HepG2 (cell line): ENCODE data around the gene MYL12B. TPM values are rescaled to one million over a fixed set of nuclear protein-coding genes. Genes with fewer than 3 reads are reported as not detected.

Experiments used
- CEBPG ChIP-seq: IDR thresholded peaks from 2 replicates; pipeline ENCODE4 v1.6.1; 2016
- GATAD1 ChIP-seq: IDR thresholded peaks from 2 replicates; pipeline ENCODE4 v1.6.1; 2016; ENCODE audit warnings: missing genetic modification reagents, missing compliant biosample characterization
- HDAC2 ChIP-seq: sonication (generic); formaldehyde crosslinking; IDR thresholded peaks from 2 replicates; pipeline ENCODE4 v1.4.0; 2020; ENCODE audit warnings: missing genetic modification reagents
- KLF11 ChIP-seq: IDR thresholded peaks from 2 replicates; pipeline ENCODE4 v1.6.1; 2016; ENCODE audit warnings: missing compliant biosample characterization
- KMT2A ChIP-seq: sonication (generic); formaldehyde crosslinking; IDR thresholded peaks from 2 replicates; pipeline ENCODE4 v1.4.0; 2020; ENCODE audit warnings: missing genetic modification reagents
- SMARCE1 ChIP-seq: fragments of 450-650 bp; IDR thresholded peaks from 2 replicates; pipeline ENCODE4 v1.6.1; 2017; ENCODE audit warnings: borderline replicate concordance
- SP1 ChIP-seq, 2 experiments: fragments of 450-650 bp in 1 of 2; sonication (generic) in 1 of 2; formaldehyde crosslinking in 1 of 2; IDR thresholded peaks; 2 replicates each; pipeline versions ENCODE4 v1.4.0 to v1.6.1; 2016 to 2020; ENCODE audit warnings: missing genetic modification reagents in 1 of 2
- YEATS2 ChIP-seq: sonication (generic); formaldehyde crosslinking; IDR thresholded peaks from 2 replicates; pipeline ENCODE4 v1.4.0; 2020; ENCODE audit warnings: missing genetic modification reagents, borderline replicate concordance
- ZGPAT ChIP-seq: IDR thresholded peaks from 2 replicates; pipeline ENCODE4 v1.6.1; 2016; ENCODE audit warnings: mild to moderate bottlenecking
- ZNF142 ChIP-seq: sonication (generic); formaldehyde crosslinking; IDR thresholded peaks from 2 replicates; pipeline ENCODE4 v1.4.0; 2020; ENCODE audit warnings: missing genetic modification reagents
- ZNF251 ChIP-seq: sonication (generic); formaldehyde crosslinking; IDR thresholded peaks from 2 replicates; pipeline ENCODE4 v1.9.0; 2021; ENCODE audit warnings: mild to moderate bottlenecking, missing genetic modification reagents
- ZNF574 ChIP-seq: sonication (generic); formaldehyde crosslinking; IDR thresholded peaks from 2 replicates; pipeline ENCODE4 v1.4.0; 2020; ENCODE audit warnings: missing genetic modification reagents
- polyA plus RNA-seq, 8 experiments: library from polyadenylated mRNA; depleted of rRNA in 3 of 8; stranded (reverse) in 7 of 8; unstranded in 1 of 8; fragments of >200 nt; fragmentation: Illumina TruSeq in 4 of 8; extraction: Trizol in 4 of 8; gene quantifications; 2 replicates each; pipeline versions ENCODE4 v1.2.1 to v1.2.3, GENCODE V29; 2011 to 2016; ENCODE audit warnings: low read depth in 4 of 8, missing spikeins in 1 of 8, mixed read lengths in 1 of 8; ENCODE audit not compliant: insufficient read depth in 1 of 8
- total RNA-seq, 5 experiments: library from RNA; depleted of rRNA; stranded (reverse); fragments of >200 nt; fragmentation: Illumina TruSeq; extraction: Trizol; gene quantifications; 2 replicates each; pipeline ENCODE4 v1.2.3, GENCODE V29; 2016; ENCODE audit warnings: low read depth in 1 of 5
- TF ChIP-seq, protein P1 (sequence below): sonication (generic); formaldehyde crosslinking; IDR thresholded peaks from 2 replicates; pipeline ENCODE4 v1.8.1; 2023; ENCODE audit warnings: missing genetic modification reagents, inconsistent platforms, borderline replicate concordance
- TF ChIP-seq, protein P2 (sequence below): sonication (generic); formaldehyde crosslinking; IDR thresholded peaks from 2 replicates; pipeline ENCODE4 v1.4.0; 2020; ENCODE audit warnings: missing genetic modification reagents
- TF ChIP-seq, protein P3 (sequence below): sonication (generic); formaldehyde crosslinking; IDR thresholded peaks from 2 replicates; pipeline ENCODE4 v1.4.0; 2020; ENCODE audit warnings: missing genetic modification reagents

Gene MYL12B
- total and polyA plus RNA-seq, 2 of the 13 experiments (the other 11 are each of a cell fraction or from before 2014, with no cell fraction given) = 265 to 340 TPM

GRCh38 chr18:3261373-3262233 lies at the start of gene MYL12B (continued):
- TF ChIP-seq ZNF142 (CRISPR knock-in tag) (peak; percentile 83), KLF11 (CRISPR knock-in tag) (no peak), ZNF574 (CRISPR knock-in tag) (peak; percentile 83), SMARCE1 (no peak), SP1 (IDR thresholded peaks at IDR 0.05) (no peak), SP1 (CRISPR knock-in tag; IDR thresholded peaks at IDR 0.05) (peak; percentile 59), KMT2A (CRISPR knock-in tag) (peak; percentile 89), HDAC2 (CRISPR knock-in tag) (peak; percentile 31; the same call in 1 of the 2 replicates), CEBPG (CRISPR knock-in tag) (no peak; the same call in 1 of the 2 replicates), ZGPAT (CRISPR knock-in tag) (peak; percentile 93), GATAD1 (peak; percentile 82), YEATS2 (CRISPR knock-in tag) (peak; percentile 78), ZNF251 (no peak)
- TF ChIP-seq, protein P1, sequence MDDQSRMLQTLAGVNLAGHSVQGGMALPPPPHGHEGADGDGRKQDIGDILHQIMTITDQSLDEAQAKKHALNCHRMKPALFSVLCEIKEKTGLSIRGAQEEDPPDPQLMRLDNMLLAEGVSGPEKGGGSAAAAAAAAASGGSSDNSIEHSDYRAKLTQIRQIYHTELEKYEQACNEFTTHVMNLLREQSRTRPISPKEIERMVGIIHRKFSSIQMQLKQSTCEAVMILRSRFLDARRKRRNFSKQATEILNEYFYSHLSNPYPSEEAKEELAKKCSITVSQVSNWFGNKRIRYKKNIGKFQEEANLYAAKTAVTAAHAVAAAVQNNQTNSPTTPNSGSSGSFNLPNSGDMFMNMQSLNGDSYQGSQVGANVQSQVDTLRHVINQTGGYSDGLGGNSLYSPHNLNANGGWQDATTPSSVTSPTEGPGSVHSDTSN (CRISPR knock-in tag) = no peak
- TF ChIP-seq, protein P2, sequence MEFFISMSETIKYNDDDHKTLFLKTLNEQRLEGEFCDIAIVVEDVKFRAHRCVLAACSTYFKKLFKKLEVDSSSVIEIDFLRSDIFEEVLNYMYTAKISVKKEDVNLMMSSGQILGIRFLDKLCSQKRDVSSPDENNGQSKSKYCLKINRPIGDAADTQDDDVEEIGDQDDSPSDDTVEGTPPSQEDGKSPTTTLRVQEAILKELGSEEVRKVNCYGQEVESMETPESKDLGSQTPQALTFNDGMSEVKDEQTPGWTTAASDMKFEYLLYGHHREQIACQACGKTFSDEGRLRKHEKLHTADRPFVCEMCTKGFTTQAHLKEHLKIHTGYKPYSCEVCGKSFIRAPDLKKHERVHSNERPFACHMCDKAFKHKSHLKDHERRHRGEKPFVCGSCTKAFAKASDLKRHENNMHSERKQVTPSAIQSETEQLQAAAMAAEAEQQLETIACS = peak; percentile 38; the same call in 1 of the 2 replicates
- TF ChIP-seq, protein P3, sequence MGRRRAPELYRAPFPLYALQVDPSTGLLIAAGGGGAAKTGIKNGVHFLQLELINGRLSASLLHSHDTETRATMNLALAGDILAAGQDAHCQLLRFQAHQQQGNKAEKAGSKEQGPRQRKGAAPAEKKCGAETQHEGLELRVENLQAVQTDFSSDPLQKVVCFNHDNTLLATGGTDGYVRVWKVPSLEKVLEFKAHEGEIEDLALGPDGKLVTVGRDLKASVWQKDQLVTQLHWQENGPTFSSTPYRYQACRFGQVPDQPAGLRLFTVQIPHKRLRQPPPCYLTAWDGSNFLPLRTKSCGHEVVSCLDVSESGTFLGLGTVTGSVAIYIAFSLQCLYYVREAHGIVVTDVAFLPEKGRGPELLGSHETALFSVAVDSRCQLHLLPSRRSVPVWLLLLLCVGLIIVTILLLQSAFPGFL (CRISPR knock-in tag) = no peak
